ENCODE data around the gene CBFA2T3. TPM values are rescaled to one million over a fixed set of nuclear protein-coding genes. Genes with fewer than 3 reads are reported as not detected.
A peak's percentile ranks its signal among the peaks of the same experiment; 100 is the strongest.
"Not testable (repeated sequence)": the region's sequence is repeated elsewhere in the genome, so short reads cannot be mapped to it uniquely, and the experiment has no call there.

The CBFA2T3 gene
- total RNA-seq, 2 experiments from 2014 or later, result 0.21 TPM; not detected in 1

DNA sequence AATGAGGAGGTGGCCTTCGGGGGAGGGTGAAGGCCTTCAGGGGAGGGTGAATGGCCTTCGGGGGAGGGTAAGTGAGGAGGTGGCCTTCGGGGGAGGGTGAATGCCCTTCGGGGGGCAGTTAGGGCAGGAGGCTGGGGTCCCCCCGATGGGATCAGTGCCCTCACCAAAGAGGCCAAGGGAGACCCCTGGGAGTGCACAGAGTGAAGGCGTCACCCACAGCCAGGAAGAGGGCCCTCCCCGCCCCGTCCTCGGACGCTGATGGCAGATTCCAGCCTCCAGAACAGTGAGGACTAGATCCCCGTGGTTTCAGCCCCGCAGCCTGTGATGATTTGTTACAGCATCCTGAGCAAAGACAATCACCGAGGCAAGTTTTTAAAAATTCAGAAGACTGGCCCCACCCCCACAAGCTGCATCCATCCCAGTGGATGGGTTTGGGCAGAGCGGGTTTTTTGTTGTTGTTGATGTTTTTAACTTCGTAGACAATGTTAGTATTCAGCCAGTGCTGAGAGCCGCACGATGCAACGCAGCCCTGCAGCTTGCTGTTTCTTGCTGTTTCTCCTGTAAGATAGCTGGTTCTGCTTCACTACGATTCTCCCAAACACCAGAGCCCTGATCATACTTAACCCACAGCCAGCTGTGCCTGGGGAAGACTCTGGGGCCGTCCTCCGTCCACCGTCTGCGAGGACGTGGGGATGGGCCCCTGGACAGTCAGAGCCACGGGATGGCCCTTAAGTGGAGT, 40.7 kb upstream of the CBFA2T3 start:
- DNase-seq (no peak), ATAC-seq (no peak)
- Mint-ChIP-seq H3K27ac (no peak overlapping the region), H3K36me3 (no peaks in the 10 kb centered on the region), H3K4me1 (peaks cover 19% of the 10 kb centered on the region), H3K4me3 (no peak overlapping the region), H3K9me3 (ENCODE audit: low read depth) (peaks cover 4% of the 10 kb centered on the region), H3K27me3 (peaks cover 14% of the 10 kb centered on the region)
- CTCF ChIA-PET, result no interaction called here

DNA sequence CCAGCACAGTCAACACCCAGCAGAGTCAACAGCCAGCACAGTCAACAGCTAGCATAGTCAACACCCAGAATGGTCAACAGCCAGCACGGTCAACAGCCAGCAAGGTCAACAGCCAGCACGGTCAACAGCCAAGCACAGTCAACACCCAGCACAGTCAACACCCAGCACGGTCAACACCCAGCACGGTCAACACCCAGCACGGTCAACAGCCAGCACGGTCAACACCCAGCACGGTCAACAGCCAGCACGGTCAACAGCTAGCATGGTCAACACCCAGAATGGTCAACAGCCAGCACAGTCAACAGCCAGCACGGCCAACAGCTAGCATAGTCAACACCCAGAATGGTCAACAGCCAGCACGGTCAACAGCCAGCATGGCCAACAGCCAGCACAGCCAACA, 39.6 kb upstream of the CBFA2T3 start:
- H3K27ac Mint-ChIP-seq; DNase-seq; CTCF ChIA-PET; H3K36me3 Mint-ChIP-seq; ATAC-seq; H3K4me3 Mint-ChIP-seq; H3K9me3 Mint-ChIP-seq (ENCODE audit: low read depth): not testable (repeated sequence)
- Mint-ChIP-seq H3K27me3 (peaks cover 14% of the 10 kb centered on the region), H3K4me1 (peaks cover 19% of the 10 kb centered on the region)

DNA sequence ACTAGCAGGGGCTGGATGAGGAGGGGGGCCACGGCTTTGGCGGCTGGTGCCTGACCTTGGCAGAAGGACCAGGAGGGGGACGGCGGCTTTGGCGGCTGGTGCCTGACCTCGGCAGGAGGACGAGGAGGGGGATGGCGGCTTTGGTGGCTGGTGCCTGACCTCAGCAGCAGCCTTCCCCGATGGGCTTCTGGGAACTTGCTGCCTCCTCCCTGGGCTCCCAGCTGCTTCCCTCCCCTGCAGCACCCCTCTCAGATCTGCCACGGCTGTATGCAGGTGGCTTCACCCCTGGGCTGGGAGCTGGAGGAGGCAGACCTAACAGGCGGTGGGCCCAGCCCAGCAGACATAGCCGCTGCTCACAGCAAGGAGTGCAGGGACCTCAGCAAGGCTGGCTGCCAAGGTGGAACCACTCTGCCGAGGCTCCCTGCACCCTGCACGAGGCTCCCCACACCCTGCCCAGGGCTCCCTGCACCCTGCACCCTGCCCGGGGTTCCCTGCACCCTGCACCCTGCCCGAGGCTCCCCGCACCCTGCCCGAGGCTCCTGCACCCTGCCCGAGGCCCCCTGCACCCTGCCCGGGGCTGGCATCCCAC, 38.4 kb upstream of the CBFA2T3 start:
- H3K4me3 Mint-ChIP-seq, result no peak overlapping the region
- ATAC-seq (no peak), DNase-seq (no peak)
- H3K4me1 Mint-ChIP-seq, result peaks cover 8% of the 10 kb centered on the region
- peaks cover 12% of the 10 kb centered on the region for H3K27me3 Mint-ChIP-seq
- H3K27ac Mint-ChIP-seq, result no peak overlapping the region
- CTCF ChIA-PET, result no interaction called here
- no peaks in the 10 kb centered on the region for H3K36me3 Mint-ChIP-seq
- no peaks in the 10 kb centered on the region for H3K9me3 Mint-ChIP-seq (ENCODE audit: low read depth)

DNA sequence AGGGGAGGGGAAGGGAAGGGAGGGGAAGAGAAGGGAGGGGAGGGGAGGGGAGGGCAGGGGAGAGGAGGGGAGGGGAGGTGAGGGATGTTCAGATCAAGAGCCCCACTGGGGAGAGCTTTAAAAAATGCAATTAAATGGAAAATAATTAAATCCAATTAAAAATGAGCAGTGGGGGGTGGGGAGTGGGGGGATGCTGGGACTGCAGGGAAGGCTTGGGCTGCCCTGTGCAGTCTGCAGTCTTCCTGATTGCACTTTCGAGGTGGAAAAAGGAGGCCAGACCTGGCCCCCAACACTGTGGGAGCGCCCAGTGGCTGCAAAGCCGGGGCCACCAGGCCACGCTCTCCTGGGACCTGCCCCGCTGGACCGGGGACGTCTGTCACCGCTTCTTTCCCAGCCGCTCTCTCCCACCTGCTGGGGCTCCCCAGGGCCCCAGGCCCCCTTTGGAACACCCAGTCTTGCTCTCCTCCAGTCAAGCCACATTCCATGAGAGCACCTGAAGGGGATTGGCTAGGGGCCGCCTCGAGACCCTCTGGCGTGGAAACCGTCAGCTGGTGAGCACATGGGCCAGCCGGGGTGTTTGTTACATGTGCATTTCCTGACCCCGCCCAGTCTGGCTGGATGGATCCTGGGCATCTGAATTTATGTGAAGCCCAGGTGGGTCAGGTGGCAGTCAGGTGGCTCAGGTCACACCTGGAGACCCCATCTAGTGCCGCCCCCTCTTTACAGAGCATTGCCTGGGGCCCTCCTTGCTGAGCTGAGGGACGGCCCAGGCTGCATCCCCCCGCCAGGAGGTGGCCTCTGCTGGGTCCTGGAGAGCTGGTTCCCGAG, 37.6 kb upstream of the CBFA2T3 start:
- no peaks in the 10 kb centered on the region for H3K9me3 Mint-ChIP-seq (ENCODE audit: low read depth)
- peaks cover 12% of the 10 kb centered on the region for H3K27me3 Mint-ChIP-seq
- DNase-seq (no peak), ATAC-seq (no peak)
- peaks cover 2% of the 10 kb centered on the region for H3K4me1 Mint-ChIP-seq
- no peaks in the 10 kb centered on the region for H3K36me3 Mint-ChIP-seq
- H3K27ac Mint-ChIP-seq, result no peak overlapping the region
- CTCF ChIA-PET, result no interaction called here
- no peak overlapping the region for H3K4me3 Mint-ChIP-seq

- Mint-ChIP-seq H3K36me3 (no peaks in the 10 kb centered on the region), H3K4me1 (peaks cover 2% of the 10 kb centered on the region), H3K4me3 (no peak overlapping the region), H3K27ac (no peak overlapping the region), H3K27me3 (peaks cover 12% of the 10 kb centered on the region), H3K9me3 (ENCODE audit: low read depth) (no peaks in the 10 kb centered on the region)
- ATAC-seq (no peak), DNase-seq (no peak)
- CTCF ChIA-PET, result no interaction called here
Measured at GRCh38 chr16:89013692-89014402, 36.8 kb upstream of the CBFA2T3 start.

DNA sequence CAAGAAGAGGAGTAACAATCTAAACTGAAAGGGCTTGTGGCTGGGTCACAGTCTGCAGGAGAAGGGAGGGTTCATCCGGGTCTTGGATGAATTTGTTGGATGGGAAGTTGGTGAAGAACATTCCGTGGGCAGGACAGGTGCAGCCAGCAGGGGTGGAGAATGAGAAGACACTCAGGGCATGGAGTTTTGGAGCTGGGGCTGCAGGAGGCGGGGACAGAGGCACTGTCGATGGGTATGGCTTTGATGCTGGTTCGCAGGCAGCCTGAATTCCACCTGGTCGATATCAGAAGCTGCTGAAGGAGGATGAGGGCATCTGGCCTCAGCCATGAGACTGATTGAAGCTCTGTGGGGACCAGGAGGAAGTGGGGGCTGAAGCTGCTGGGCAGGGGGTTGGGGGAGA, 36.1 kb upstream of the CBFA2T3 start:
- Mint-ChIP-seq H3K27me3 (peaks cover 12% of the 10 kb centered on the region), H3K36me3 (no peaks in the 10 kb centered on the region), H3K27ac (no peak overlapping the region), H3K4me3 (no peak overlapping the region), H3K9me3 (ENCODE audit: low read depth) (no peaks in the 10 kb centered on the region), H3K4me1 (peaks cover 2% of the 10 kb centered on the region)
- DNase-seq, result no peak
- CTCF ChIA-PET, result no interaction called here
- no peak for ATAC-seq

DNA sequence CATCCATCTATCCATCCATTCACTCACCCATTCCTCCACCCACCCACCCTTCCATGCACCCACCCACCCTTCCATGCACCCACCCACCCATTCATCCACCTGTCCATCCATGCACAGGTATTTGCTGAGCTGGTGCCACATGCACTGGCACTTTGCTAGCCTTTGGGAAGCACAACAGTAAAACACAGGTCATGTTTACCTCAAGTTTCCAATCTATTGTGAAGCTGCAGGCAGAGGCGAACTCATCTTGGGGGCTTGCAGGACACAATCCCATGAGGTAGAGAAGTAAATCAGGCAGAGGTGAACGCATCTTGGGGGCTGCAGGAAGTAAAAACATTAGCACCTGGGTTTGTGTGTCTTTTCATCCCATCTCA, 35.6 kb upstream of the CBFA2T3 start:
- ATAC-seq (no peak), DNase-seq (no peak)
- Mint-ChIP-seq H3K27me3 (peaks cover 12% of the 10 kb centered on the region), H3K36me3 (no peaks in the 10 kb centered on the region), H3K4me1 (peaks cover 2% of the 10 kb centered on the region), H3K27ac (no peak overlapping the region), H3K4me3 (no peak overlapping the region), H3K9me3 (ENCODE audit: low read depth) (no peaks in the 10 kb centered on the region)
- CTCF ChIA-PET, result no interaction called here

DNA sequence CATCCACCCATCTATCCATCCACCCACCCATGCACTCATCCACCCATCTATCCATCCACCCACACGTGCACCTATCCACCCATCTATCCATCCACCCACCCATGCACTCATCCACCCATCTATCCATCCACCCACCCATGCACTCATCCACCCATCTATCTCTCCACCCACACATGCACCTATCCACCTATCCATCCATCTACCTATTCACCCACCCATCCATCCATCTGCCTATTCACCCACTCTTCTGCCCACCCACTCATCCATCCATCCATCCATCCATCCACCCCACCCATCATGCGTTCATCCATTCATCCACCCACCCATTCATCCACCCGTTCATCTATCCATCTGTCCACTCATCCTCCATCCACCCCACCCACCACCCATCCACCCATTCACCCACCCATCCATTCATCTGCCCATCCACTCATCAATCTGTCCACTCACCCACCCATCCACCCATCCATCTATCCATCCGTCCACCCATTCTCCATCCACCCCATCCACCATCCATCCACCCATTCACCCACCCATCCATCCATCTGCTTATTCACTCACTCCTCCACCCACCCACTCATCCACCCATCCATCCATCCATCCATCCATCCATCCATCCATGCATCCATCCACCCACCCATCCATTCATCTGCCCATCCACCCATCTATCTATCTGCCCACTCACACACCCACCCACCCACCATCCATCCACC, 35.1 kb upstream of the CBFA2T3 start:
- H3K27ac Mint-ChIP-seq, result no peak overlapping the region
- DNase-seq (no peak), ATAC-seq (no peak)
- no peak overlapping the region for H3K4me3 Mint-ChIP-seq
- CTCF ChIA-PET, result no interaction called here
- H3K4me1 Mint-ChIP-seq, result peaks cover 2% of the 10 kb centered on the region
- no peaks in the 10 kb centered on the region for H3K9me3 Mint-ChIP-seq (ENCODE audit: low read depth)
- peaks cover 12% of the 10 kb centered on the region for H3K27me3 Mint-ChIP-seq
- no peaks in the 10 kb centered on the region for H3K36me3 Mint-ChIP-seq

DNA sequence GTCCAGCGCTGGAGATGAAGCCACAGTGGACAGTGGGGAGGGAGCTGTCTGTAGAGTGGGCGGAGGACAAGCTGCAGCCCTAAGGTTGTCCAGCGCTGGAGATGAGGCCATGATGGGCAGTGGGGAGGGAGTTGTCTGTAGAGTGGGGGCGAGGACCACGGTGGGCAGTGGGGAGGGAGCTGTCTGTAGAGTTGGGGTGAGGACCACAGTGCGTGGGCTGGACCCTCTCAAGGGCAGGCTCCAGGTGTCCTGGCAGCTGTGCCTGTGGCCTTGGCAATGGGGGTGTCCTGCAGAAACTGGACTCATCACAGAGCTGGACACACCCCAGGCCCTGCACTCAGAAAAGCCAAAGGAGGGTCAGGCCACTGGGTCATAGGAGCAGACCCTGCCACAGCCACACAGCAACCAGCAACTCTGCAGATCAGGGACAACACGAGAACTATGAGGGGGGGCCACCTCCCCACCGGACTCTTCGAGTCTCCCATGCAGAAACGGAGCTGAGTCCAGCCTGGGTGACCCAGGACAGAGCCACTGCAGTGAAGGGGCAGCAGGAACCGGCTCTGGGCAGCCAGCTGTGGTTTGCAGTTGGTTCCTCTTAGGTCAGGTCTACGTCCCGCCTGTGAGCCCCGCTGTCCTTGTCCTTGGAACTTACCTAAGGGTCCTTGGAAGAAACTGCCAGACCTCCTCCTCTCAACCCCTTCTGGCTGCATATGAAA, 33.4 kb upstream of the CBFA2T3 start:
- Mint-ChIP-seq H3K36me3 (no peaks in the 10 kb centered on the region), H3K27me3 (peaks cover 12% of the 10 kb centered on the region), H3K27ac (no peak overlapping the region), H3K9me3 (ENCODE audit: low read depth) (no peaks in the 10 kb centered on the region), H3K4me1 (peaks cover 2% of the 10 kb centered on the region), H3K4me3 (no peak overlapping the region)
- no peak for DNase-seq
- CTCF ChIA-PET, result no interaction called here
- ATAC-seq, result no peak

GRCh38 chr16:89009343-89010209, 32.6 kb upstream of the CBFA2T3 start:
- H3K27me3 Mint-ChIP-seq, result peaks cover 17% of the 10 kb centered on the region
- DNase-seq (no peak), ATAC-seq (peak; percentile 36)
- H3K4me1 Mint-ChIP-seq, result peaks cover 2% of the 10 kb centered on the region
- CTCF ChIA-PET, result no interaction called here
- H3K27ac Mint-ChIP-seq, result no peak overlapping the region
- no peaks in the 10 kb centered on the region for H3K36me3 Mint-ChIP-seq
- H3K4me3 Mint-ChIP-seq, result no peak overlapping the region
- H3K9me3 Mint-ChIP-seq (ENCODE audit: low read depth), result no peaks in the 10 kb centered on the region

DNA sequence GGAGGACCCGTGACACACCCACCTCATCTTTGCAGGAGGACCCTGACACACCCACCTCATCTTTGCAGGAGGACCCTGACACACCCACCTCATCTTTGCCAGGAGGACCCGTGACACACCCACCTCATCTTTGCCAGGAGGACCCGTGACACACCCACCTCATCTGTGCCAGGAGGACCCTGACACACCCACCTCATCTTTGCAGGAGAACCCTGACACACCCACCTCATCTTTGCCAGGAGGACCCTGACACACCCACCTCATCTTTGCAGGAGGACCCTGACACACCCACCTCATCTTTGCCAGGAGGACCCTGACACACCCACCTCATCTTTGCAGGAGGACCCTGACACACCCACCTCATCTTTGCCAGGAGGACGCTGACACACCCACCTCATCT, 31.8 kb upstream of the CBFA2T3 start:
- H3K9me3 Mint-ChIP-seq (ENCODE audit: low read depth); H3K36me3 Mint-ChIP-seq; ATAC-seq; H3K27ac Mint-ChIP-seq; H3K4me1 Mint-ChIP-seq; H3K4me3 Mint-ChIP-seq; DNase-seq; CTCF ChIA-PET: not testable (repeated sequence)
- peaks cover 22% of the 10 kb centered on the region for H3K27me3 Mint-ChIP-seq
